ENCODE data around the gene DUOX2.
"Not testable (repeated sequence)": the region's sequence is repeated elsewhere in the genome, so short reads cannot be mapped to it uniquely, and the experiment has no call there.

DNA sequence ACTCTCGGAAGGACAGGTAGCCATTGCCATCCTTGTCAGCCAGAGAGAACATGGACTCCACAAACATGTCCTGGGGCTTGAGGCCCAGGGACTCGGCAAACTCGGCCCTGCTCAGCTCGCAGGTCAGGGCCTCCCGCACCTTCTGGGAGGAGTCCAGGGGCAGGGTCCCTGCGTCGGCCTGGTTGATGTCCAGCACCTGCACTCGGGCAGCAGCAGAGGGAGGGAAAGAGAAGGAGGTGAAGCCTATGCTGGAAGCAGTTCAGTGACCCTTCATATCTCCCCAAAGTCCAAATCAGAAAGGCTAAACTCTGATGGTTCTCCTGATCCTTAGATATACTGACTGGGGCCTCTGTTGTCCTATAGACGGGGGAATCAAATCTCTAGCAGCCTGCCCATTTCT, 9.8 kb downstream of the DUOX2 start:
- TF ChIP-seq KDM1A (IDR thresholded peaks at IDR 0.05; ENCODE audit: borderline replicate concordance, low read length); RAD21 (IDR thresholded peaks at IDR 0.05 in 1 of 2, conservative IDR thresholded peaks at IDR 0.05 in 1 of 2; ENCODE audit: low read depth in 2 of 2, low read length in 2 of 2); RNF2 (IDR thresholded peaks at IDR 0.05; ENCODE audit: borderline replicate concordance, low read depth, low read length, missing control alignments, poor library complexity, severe bottlenecking); NRF1 (IDR thresholded peaks at IDR 0.05; ENCODE audit: low read depth, low read length); CREB1 (IDR thresholded peaks at IDR 0.05); EZH2 (IDR thresholded peaks at IDR 0.05; ENCODE audit: low read depth, low read length, severe bottlenecking); BACH1 (IDR thresholded peaks at IDR 0.05; ENCODE audit: low read length); SP4 (IDR thresholded peaks at IDR 0.05; ENCODE audit: low read length); POLR2A (IDR thresholded peaks at IDR 0.05; ENCODE audit: control extremely low read depth in 1 of 2, low read depth in 2 of 2, low read length in 2 of 2); HDAC6 (IDR thresholded peaks at IDR 0.05; ENCODE audit: low read depth, low read length); SP1 (IDR thresholded peaks at IDR 0.05; ENCODE audit: low read depth, low read length); CEBPB (IDR thresholded peaks at IDR 0.05; ENCODE audit: low read depth, low read length): not testable (repeated sequence)
- TF ChIP-seq, protein P1, sequence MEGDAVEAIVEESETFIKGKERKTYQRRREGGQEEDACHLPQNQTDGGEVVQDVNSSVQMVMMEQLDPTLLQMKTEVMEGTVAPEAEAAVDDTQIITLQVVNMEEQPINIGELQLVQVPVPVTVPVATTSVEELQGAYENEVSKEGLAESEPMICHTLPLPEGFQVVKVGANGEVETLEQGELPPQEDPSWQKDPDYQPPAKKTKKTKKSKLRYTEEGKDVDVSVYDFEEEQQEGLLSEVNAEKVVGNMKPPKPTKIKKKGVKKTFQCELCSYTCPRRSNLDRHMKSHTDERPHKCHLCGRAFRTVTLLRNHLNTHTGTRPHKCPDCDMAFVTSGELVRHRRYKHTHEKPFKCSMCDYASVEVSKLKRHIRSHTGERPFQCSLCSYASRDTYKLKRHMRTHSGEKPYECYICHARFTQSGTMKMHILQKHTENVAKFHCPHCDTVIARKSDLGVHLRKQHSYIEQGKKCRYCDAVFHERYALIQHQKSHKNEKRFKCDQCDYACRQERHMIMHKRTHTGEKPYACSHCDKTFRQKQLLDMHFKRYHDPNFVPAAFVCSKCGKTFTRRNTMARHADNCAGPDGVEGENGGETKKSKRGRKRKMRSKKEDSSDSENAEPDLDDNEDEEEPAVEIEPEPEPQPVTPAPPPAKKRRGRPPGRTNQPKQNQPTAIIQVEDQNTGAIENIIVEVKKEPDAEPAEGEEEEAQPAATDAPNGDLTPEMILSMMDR (IDR thresholded peaks at IDR 0.05; ENCODE audit: control extremely low read depth in 1 of 3, insufficient read depth in 1 of 3, low read depth in 1 of 3, low read length in 3 of 3) = not testable (repeated sequence)
- TF ChIP-seq, protein P2, sequence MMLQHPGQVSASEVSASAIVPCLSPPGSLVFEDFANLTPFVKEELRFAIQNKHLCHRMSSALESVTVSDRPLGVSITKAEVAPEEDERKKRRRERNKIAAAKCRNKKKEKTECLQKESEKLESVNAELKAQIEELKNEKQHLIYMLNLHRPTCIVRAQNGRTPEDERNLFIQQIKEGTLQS (IDR thresholded peaks at IDR 0.05; ENCODE audit: insufficient read depth, low read depth, low read length) = not testable (repeated sequence)
